ENCODE results near the gene KIF9.
"Not testable (repeated sequence)": the region's sequence is repeated elsewhere in the genome, so short reads cannot be mapped to it uniquely, and the experiment has no call there.

The KIF9 gene

DNA sequence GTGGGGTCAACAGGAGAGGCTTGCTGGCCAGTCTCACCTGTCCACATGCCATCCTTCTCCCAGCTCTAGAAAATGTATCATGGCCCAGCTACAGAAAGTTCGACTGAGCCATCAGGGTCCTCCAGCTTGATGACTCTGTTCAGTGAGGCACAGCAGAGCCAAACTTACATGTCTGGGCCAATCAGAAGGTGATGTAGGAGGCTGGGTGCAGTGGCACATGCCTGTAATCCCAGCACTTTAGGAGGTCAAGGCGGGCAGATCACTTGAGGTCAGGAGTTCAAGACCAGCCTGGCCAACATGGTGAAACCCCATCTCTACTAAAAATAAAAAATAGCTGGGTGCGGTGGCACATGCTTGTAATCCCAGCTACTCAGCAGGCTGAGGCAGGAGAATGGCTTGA, 31.5 kb downstream of the KIF9 start:
- DNase-seq (ENCODE audit: low spot score), result not testable (repeated sequence)

DNA sequence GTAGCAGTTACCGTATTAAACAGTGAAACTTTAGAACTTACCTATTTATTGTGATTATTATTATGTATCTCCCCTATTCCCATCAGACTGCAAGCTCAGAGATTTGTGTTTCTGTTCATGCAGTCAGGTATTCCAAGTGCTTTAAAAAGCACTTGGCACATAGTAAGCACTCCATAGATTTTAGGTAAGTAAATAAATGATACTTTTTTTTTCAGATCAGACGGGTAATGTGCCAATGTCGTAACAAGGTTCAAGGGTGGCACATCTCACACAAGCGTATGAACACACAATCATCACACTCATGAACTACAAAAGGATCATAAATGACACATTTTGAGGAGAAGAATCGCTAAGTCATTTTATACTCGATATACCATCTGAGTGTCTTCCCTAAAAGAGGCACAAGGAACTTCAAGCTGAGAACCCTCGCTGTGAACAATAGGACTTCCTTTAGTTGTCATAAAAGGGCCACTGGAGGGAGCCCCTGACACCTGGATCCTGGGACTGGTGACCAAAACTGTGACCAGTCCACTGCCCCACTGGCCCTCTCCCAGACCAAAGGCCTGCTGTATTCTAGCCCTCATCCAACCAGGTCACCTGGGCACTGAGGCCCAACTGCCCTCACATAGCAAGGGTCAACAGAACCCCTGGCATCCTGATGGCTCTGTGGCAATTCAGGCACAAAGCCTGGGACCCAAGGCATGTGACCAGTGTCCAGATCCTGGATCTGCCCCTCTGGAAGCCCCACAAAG, 32.1 kb downstream of the KIF9 start:
- DNase-seq (ENCODE audit: low spot score), result no peak

DNA sequence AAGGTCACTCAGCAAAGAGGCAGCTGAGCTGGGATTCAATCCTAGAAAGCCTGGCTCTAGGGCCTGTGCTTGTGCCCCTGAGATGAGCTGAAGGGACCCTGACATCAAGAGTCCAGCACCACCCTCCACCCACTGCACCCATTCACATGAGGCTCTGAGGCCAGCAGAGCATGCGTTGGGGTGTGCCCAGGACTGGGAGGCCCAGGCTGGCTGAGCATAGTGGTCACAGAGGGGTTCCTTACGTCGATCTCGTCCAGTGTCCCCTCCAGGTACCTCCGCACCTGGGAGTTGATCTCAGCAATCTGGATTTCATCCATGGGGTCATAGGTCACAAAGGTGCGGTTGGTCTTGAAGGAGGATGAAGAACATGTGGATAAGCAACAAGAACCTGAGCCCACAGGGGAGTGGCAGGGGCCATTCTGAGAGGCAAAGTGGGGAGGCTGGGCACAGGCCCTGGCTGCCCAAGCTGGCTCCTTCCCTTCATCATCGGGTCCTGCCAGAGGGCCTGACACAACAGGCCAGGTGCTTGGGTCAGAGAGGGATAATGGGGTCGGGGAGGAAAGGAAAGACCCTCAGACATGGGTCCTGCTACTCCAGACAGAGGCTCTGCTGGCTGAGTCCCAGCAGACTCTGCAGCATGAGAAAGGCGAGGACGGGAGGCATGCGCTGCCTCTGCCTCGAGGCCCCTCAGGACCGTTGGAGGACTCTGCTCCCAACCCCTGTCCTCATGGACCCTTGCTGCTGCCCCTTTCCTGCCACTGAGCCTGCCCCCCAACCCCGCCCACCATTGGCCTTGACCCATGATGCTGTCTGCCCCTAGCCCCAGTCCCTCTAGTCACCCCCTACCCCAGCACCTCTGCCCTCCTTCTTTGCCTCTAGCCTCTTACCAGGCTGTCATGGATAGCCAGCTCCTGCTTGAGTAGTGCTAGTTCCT, 35.2 kb downstream of the KIF9 start:
- no peak for DNase-seq (ENCODE audit: low spot score)

DNA sequence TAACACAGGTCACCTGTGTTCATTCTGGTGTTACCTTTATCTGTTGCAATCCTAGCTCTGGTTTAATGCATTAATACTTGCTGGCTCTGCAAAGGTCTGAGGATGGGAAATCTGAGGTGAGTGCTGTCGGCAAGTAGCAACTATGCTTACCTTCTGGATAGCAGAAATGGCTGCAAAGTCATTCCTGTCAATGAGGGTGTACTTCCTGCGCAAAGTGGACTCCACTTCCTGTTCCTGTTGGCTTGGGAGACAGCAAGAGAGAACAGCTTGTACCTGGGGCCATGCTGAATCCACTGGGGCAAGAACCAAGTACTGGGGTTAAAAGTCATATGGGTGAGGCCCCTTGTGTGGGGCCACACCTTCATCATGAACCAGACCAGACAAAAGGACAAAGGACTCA, 37.3 kb downstream of the KIF9 start:
- DNase-seq (ENCODE audit: low spot score), result no peak

DNA sequence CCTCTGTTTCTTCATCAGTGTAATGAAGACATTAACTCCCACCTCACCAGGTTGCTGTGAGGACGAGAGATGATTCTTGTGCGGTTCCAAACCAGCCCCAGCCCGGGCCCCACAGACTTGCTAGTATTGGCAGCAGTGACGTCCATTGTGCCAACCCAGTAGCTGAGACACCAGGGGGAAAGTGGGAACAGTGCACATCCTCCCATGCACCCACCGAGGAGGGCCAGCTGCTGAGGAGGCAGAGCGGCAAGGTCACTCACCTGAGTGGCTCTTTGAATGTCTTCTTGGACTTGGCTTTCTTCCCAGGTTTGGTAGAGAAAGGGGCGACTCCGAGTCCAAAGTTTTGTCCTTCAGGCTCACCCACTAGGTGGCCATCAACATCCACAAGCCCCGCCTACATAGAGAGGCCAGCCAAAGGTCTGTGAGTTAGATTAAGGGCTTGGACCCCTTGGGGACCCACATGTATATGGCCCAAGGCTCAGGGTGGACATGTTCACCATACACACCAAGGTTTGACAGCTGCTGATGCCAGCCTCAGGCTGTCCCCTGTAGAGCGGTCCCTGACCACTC, 38.0 kb downstream of the KIF9 start:
- DNase-seq (ENCODE audit: low spot score), result no peak

DNA sequence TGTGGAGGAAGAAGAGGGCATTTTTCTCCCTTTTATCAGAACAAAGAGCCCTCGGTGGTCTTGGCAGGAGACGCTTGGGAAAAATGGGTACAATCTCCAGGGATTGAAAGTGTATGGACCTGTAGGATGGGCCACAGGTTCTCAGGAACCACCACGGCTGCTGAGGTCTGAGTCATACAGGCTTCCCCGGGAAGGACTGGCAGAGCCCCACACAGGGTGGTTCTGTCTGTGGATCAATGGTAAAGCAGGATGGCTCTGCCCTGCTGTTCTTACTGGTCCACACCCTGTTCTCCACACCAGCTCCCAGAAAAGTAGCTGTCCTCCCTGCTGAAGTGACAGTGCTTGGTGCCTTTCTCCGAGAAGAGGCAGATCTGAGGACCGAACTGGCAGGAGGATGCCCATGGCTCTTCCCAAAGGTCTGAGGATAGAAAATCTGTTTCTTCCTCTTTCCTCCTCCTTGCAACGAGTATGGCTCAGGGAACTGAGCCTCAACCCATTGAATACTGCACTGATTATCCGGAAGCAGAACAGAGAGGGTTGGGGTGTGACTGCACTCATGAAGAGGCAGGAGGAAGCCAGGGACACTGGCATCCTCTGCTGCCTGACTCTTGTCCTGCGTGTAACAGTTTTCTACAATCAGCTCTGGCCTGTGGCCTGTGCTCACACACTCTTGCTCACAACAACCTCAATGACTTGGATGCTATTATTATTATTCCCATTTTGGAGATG, 39.0 kb downstream of the KIF9 start:
- DNase-seq (ENCODE audit: low spot score), result no peak

DNA sequence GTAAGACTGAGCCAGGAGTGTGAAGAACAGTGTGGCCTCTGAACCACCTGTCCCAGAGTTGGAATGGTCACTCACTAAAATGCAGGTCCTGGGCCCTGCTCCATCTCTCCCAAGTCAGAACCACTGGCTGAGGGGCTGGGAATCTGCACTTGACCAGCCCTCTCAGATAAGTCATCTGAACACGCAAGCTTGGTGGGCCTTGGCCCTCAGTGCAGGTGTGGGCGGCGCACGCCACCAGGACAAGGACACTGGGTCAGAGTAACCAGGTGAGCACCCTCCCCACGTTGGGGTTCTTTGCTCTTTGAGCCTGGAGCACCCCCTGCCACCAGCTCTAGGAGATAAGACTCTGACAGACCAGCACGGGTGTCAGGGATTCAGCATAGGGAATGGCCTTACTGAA, 42.7 kb downstream of the KIF9 start:
- no peak for DNase-seq (ENCODE audit: low spot score)

DNA sequence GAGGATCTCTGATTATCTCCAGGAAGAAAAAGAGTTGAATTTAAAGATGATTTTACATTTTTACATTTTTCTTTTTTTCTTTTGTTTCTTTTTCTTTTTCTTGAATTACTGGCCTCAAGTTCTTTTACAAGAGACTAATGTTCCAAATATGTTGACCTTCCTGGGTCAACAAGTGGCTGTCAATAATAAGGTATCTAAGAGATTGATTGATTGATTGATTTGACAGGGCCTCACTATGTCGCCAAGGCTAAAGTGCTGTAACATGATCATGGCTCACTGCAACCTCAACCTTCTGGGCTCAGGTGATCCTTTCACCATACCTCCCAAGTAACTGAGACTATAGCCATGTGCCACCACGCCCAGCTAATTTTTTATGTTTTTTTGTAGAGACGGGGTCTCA, 44.6 kb downstream of the KIF9 start:
- no peak for DNase-seq (ENCODE audit: low spot score)

DNA sequence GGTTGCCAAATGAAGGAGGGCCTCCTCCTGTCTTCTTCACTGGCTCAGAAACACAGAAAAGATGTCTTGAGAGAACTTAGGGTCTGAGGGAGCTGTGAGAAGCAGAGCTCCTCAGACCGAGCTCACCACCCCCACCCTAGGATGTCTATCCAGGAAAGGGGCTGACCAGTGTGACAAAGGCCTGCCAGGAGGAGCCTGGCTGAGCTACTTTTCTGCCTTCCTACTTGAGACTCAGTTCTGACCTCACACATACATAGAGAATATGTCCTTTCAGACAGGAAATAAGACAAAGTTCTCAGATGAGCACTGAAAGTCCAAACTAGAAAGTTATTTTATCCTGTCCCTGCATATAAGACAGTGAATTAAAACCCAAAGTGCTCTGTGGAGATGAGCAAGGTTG, 54.5 kb downstream of the KIF9 start:
- no peak for DNase-seq (ENCODE audit: low spot score)

DNA sequence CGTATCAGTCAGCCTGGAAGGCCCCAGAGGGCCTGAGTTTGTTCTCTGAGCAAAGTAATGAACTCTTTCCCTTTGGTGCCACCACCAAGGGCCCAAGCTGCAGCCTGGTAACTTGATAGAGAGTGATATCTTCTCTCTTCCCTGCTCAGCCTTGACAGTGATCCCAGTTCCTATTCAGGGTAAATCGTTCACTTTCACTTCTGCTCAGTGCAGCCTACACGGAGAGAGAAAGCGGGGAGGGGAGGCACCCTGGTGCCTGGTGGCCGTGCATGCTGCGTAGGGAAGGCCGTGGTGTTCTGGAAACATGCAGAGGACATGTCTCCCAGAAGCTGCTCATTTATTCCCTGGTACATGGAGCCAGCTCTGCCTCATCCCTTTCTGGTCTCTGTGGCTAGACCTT, 54.9 kb downstream of the KIF9 start:
- no peak for DNase-seq (ENCODE audit: low spot score)

DNA sequence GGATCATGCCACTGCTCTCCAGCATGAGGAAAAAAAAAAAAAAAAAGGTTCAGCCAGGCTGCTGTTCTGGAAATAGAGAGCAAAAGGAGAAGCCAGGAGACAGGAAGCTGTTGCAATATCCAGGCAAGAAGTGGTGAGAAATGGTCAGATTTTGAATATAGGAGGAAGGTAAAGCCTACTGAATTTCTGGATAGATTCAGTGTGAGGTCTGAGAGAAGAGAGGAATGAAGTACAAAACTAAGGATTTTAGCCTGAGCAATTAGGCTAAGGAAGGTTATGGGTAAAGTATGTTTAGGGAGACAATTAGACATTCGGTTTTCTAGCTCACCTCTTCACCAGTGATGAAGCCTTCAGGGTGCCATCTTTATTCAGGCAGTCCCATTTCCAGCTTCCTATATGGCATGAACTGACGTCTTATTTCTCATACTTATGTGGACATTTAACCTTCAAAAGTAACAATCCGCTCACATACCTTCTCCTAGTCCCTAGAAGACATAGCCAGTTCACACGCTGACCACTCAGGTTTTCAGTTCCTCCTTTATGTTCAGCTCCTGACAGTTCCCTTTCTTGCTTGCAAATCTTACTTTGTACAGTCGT, 57.2 kb downstream of the KIF9 start:
- DNase-seq (ENCODE audit: low spot score), result no peak

DNA sequence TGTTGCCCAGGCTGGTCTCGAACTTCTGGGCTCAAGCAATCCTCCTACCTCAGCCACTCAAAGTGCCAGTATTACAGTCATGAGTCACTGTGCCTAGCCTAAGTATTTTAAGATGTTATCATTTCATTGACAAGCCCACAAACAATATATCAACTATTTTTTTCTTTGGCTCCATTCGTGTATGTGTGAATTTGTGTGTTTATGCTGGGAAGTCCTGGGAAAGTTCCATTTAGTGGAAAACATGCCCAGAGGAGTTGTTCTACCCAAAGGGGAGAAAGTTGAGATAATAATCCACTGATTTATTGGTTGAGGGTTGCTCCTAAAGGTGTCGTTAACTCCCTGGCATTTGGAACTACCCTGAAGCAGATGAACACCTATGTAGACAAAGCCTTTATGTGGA, 58.8 kb downstream of the KIF9 start:
- no peak for DNase-seq (ENCODE audit: low spot score)

DNA sequence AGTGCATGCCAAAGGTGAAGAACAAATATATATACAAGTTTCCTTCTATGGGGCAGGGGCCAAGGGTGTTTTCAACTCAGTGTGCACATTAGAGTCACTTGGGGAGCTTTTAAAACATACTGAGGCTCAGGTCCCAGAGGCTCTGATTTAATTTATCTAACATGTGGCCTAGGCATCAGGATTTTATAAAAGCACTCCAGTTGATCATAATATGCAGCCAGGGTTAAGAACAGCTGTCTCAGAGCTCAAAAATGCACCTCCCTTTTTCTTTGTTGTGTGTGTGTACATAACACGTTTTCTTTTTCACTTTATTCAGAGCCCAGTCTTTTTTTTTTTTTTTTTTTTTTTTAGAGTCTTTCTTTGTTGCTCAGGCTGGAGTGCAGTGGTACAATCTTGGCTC, 60.8 kb downstream of the KIF9 start:
- DNase-seq (ENCODE audit: low spot score), result no peak

DNA sequence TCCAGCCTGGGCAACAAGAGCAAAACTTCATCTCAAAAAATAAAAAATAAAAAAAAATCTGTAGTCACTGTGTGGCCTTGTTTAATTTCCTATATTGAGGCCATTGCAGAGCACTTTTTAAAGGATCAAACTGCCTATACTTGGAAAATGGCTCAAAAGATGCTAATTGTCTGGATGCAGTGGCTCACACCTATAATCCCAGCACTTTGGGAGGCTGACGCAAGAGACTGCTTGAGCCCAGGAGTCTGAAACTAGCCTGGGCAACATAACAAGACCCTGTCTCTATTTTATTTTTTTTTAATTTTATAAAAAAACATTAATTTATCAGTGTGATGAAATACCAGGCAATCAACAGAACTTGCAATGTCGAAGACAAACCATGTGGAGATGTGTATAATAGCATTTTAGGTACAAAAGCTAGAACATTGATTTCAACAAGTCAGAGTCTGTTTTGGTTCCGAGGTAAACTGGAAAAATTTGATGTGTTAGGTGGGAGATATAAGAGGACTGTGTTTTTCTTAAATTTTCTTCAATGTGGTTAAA, 71.7 kb downstream of the KIF9 start:
- no peak for DNase-seq (ENCODE audit: low spot score)

DNA sequence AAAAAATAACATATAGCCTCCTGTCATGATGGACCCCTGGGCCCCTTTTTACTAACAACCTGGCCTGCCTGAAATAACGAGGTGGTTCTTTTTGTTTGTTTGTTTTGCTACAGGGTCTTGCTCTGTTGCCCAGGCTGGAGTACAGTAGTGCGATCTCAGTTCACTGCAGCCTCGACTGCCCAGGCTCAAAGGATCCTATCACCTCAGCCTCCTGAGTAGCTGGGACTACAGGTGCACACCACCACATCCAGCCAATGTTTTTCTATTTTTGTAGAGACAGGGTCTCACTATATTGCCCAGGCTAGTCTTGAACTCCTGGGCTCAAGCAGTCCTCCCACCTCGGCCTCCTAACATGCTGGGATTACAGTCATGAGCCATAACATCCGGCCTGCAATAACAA, 76.6 kb downstream of the KIF9 start:
- DNase-seq (ENCODE audit: low spot score), result not testable (repeated sequence)

DNA sequence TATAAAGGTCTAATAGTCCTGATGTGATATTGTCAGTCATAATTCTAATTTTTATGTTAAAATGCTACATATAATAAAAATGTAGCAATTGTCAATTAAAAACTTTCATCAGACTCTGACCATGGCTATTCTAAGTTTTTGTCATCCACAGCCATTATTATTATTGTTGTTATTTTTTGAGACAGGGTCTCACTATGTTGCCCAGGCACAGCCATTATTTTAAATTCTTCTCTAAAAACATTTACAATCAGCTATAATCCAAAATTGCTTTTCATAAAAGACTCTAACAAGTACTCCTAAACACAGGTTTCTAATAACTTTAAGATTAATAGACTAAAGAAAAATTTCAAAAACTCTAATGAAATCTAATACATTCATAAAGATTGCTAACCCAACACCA, 77.7 kb downstream of the KIF9 start:
- no peak for DNase-seq (ENCODE audit: low spot score)

DNA sequence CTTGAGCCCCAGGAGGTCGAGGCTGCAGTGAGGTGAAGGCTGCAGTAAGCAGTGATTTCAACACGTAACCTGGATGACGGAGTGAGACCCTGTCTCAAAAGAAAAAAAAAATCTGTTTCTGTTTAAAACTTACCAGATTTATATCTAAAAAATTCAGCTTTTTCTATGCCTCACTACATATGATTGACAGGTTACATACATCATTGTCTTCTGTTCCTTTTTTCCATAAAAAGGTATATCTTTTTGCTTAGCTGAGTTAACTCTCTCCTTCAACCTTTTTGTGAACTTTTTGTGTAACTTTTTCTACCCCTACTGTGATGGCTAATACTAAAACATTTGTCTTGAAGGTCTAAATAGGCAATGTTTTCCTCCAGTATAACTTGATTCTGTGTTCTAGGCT, 80.1 kb downstream of the KIF9 start:
- DNase-seq (ENCODE audit: low spot score), result no peak

DNA sequence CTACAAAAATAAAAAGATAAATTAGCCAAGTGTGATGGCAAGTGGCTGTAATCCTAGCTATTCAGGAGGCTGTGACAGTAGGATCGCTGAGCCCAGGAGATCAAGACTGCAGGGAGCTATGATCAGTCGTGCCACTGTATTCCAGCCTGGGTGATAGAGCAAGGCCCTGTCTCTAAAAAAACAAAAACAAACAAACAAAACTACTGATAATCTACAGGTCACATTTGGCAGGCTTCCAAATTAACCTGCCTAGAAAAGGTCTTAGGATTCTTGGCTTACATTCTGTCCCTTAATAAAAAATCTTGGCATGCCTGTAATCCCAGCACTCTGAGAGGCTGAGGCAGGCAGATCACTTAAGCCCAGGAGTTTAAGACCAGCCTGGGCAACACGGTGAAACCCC, 85.3 kb downstream of the KIF9 start:
- no peak for DNase-seq (ENCODE audit: low spot score)

DNA sequence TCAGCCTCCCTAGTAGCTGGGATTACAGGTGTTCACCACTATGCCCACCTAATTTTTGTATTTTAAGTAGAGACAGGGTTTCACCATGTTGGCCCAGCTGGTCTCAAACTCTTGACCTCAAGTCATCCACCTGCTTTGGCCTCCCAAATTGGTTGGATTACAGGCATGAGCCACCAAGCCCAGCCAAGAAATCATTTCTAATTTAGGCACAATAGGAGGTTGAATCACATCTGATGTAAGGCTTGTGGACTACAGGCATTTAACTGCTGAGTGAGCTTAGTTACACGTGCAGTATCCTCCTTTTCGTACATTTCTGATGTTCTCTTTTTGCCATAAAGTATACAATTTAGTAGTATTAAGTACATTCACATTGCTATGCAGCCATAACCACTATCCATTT, 87.6 kb downstream of the KIF9 start:
- DNase-seq (ENCODE audit: low spot score), result no peak

DNA sequence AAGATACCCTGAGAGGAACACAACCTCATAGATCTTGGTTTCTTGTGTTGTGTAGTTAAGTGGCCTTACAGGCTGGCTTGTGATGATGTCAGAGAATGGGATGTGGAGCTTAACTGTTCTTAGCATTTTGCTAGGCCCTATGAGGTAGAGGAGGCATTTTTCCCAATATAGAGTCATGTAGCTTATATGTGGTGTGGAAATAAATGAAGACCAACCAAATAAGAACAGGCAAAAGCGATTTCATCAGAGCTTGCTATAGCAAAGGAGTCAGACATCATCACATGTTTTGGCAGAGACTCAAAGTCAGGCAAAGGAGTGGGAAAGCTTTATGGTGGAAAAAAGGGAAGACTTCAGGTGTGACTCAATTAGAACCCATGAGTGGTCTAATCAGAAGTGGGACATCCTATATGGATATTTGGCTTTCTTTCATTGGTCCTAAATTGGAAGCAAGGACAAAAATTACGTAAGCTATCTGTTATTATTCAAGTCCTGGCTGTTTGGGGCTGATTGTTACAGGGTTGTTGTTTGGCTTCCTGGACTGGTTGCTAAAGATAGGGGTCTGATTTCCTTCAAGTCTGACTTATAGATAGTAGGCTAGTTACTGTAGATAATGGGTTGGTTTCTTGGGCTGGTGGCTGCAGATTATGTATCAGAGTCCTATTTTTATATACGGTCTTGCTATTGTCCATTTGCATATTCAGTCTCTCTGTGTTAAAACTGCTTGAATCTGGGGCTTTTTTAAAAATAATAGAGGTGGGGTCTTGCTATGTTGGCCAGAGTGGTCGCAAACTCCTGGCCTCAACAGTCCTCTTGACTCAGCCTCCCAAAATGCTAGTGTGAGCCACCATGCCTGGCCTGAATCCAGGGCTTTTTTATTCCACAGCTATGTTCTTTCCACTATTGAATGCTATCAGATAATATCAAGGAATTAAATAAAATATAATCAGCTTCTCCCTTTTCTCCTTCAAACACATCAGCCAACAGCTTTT, 88.4 kb downstream of the KIF9 start:
- no peak for DNase-seq (ENCODE audit: low spot score)

DNA sequence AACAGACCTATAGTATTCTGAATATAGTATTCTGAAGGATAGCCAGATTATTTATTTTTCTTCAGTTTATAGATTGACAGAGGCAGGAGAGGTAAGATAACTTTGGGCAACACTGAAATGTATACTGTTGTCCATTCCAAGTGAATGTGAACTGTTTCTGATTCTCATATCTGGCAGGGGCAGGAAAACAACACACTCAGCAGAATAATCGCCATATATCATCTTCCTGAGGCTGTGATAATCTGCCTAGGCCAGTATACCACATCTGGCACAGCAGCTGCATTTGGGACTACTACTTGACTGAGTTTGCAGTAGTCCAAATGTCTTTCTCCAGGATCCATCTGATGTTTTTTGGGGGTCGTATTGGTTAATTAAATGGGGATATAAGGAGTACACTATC, 96.3 kb downstream of the KIF9 start:
- no peak for DNase-seq (ENCODE audit: low spot score)

All from CD4-positive, alpha-beta T cell treated with Interleukin-2 at 100 ng/mL for 4 hours (primary cell).